GM13977 (cell line): ENCODE data around the gene RPL39.

Source experiments
- DNase-seq: peaks from one replicate; pipeline ENCODE4 v3.0.0; 2012; ENCODE audit warnings: low spot score
- CTCF ChIP-seq: IDR thresholded peaks from 2 replicates; pipeline ENCODE4 v1.5.1; 2012; ENCODE audit warnings: mild to moderate bottlenecking, control low read depth; ENCODE audit not compliant: insufficient read depth; ENCODE audit errors: extremely low read depth, missing control alignments
- in situ Hi-C: fragments of 300-500 bp; cut with MboI; formaldehyde crosslinking; loops from one replicate; pipeline ENCODE4 v1.12.0; 2022; ENCODE audit warnings: low sequenced_read_pairs, low pct_unique_long_range_greater_than_20kb, mixed read lengths, inconsistent platforms; ENCODE audit not compliant: unreplicated experiment

The RPL39 gene

DNA sequence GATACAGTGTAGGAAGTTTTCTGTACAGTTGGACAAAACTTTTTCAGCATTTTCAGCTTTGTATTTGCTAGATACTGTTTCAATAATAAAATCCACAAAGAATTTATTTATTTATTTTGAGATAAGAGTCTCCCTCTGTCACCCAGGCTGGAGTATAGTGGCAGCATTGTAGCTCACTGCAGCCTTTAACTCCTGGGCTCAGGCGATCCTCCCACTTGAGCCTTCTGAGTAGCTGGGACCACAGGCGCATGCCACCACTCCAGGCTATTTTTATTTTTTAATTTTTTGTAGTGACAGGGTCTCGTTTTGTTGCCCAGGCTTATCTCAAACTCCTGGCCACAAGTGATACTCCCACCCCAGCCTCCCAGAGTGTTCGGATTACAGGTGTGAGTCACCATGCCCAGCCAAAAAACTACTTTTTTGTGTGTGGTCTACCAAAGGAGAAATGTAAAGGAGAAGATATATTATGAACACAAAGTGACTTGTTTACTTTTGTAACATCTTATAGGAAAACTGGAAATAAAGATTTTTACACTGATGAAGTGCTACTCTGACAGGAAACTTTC is 46.1 kb downstream of the RPL39 start:
- no peak for TF ChIP-seq CTCF
- DNase-seq: no peak
- in situ Hi-C loops: loop anchor here (25.0 kb wide), 1 partner anchor 233 kb away; no protein-coding TSS in a partner anchor

GRCh38 chrX:119738742-119739141 is 52.7 kb downstream of the RPL39 start:
- TF ChIP-seq CTCF: no peak
- in situ Hi-C loops: loop anchor here (25.0 kb wide), 1 partner anchor 226 kb away; no protein-coding TSS in a partner anchor

More at GRCh38 chrX:119738742-119739141, 52.7 kb downstream of the RPL39 start:
- DNase-seq: no peak
